Measurements from ENCODE around the gene ACYP2. TPM values are rescaled to one million over a fixed set of nuclear protein-coding genes. Genes with fewer than 3 reads are reported as not detected.

Gene ACYP2
- total RNA-seq, 4 donors from 2014 or later = 10.3 to 44.3 (median 21.7) TPM

DNA sequence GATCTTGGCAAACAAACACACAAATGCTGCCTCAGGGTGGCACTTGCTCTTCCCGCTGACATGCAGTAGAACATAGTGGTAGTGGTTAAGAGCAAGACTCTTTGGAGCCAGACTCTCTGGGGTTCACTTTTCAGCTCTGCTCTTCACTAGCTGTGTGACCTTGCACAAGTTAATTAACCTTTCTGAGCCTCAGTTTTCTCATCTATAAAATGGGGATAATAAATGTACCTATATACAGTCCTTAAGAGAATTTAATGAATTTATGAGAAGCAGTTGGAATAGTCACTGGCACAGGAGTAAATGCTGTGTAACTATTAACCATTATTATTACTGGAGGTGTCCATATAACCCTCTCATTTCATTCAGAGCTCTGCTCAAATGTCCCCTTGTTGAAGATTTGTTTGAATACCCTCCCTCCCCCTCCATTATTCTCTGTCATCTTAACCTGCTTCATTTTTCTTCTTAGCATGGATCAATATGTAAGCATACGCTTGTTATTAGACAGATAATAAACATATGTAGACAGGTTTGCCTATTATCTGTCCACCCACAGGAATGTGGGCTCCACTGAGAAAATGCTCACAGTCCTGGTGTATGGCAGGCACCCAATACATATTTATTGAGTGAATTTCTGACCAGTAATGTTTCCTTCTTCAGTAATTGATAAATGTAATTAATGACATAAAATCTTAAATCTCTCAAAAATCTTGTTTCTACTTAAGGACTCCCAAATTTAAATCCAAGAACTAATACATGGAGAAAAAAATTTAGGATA, 76.1 kb downstream of the ACYP2 start:
- H3K9me3 ChIP-seq = no peaks in the 10 kb centered on the region
- TF ChIP-seq, protein P1, sequence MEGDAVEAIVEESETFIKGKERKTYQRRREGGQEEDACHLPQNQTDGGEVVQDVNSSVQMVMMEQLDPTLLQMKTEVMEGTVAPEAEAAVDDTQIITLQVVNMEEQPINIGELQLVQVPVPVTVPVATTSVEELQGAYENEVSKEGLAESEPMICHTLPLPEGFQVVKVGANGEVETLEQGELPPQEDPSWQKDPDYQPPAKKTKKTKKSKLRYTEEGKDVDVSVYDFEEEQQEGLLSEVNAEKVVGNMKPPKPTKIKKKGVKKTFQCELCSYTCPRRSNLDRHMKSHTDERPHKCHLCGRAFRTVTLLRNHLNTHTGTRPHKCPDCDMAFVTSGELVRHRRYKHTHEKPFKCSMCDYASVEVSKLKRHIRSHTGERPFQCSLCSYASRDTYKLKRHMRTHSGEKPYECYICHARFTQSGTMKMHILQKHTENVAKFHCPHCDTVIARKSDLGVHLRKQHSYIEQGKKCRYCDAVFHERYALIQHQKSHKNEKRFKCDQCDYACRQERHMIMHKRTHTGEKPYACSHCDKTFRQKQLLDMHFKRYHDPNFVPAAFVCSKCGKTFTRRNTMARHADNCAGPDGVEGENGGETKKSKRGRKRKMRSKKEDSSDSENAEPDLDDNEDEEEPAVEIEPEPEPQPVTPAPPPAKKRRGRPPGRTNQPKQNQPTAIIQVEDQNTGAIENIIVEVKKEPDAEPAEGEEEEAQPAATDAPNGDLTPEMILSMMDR (IDR thresholded peaks at IDR 0.05) = no peak
- TF ChIP-seq POLR2A (IDR thresholded peaks at IDR 0.05) = no peak
- H3K27ac ChIP-seq = no peak overlapping the region
- H3K4me1 ChIP-seq = no peaks in the 10 kb centered on the region
- intact Hi-C loops (cut with DNase I; ENCODE audit: low total_unique reads) = no loop called here
- no peak overlapping the region for H3K4me3 ChIP-seq
- H3K27me3 ChIP-seq = no peaks in the 10 kb centered on the region
- no peaks in the 10 kb centered on the region for H3K36me3 ChIP-seq
- no peak for DNase-seq

DNA sequence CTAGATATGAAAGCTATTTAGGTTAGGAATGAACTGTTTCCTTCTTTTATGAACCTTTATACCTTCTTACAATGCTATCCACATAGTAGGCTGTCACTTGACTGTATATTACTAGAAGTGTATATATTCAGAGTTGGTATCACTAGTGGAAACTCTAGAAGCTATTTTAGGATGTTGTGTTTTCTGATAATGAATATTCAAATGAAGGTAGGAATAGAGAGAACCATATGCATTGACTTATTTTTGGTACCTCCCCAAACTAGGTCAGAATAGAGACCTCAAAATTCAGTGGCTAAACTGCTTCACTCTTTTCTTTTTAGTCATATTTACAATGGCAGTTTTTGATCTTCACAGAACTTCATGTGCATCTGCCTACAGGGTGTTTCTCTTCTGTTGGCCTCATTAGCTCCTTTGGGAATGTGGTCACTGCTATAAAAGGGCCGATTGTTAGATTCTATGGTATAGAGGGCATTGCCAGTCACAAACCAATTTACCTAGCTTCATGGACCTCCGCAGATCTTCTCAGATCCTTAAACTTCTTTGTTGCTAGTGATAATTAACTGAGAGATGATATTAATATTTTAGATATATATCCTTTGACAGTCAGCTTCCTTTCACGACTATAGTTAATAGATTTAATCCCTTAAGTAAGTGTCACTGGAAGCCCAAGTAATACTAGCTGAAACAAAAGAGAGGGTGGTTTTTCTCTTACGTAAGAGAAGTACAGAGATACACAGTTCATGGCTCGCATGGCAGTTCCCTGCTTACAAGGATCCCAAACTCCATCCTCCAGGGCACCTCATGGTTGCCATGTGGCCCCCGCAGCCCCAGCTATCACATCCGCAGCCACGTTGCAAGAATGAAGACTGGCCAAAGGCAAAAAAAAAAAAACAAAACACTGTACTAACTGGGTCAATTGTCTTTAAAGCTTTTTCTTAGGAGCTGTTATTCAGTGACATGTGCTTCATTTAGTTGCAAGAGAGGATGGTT, 79.6 kb downstream of the ACYP2 start:
- DNase-seq = no peak
- Histone ChIP-seq H3K27ac (no peak overlapping the region), H3K4me1 (no peaks in the 10 kb centered on the region), H3K4me3 (no peak overlapping the region), H3K27me3 (no peaks in the 10 kb centered on the region), H3K9me3 (no peaks in the 10 kb centered on the region), H3K36me3 (no peaks in the 10 kb centered on the region)
- TF ChIP-seq, protein P1 (IDR thresholded peaks at IDR 0.05) = no peak
- TF ChIP-seq POLR2A (IDR thresholded peaks at IDR 0.05) = no peak
- intact Hi-C loops (cut with DNase I; ENCODE audit: low total_unique reads) = no loop called here

DNA sequence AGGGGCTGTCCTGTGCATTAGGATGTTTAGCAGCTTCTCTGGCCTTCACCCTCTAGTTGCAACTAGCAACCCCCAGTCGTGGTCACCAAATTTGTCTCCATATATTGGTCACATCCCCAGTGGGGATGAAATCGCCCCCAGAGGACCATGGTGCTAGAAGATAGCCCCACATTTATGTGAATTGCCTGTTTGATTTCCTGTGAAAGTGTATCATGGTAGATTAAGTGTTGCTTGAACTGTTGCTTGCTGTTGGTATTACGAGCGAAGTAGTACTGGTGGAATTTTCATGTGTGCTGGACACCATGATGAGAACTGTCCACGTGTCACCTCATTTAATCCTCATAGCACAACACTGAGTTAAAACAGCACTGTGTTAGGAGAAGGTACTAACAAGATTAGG, 81.2 kb downstream of the ACYP2 start:
- TF ChIP-seq, protein P1 (IDR thresholded peaks at IDR 0.05) = no peak
- no peak for TF ChIP-seq POLR2A (IDR thresholded peaks at IDR 0.05)
- Histone ChIP-seq H3K27me3 (no peaks in the 10 kb centered on the region), H3K27ac (no peak overlapping the region), H3K9me3 (no peaks in the 10 kb centered on the region), H3K4me1 (no peaks in the 10 kb centered on the region), H3K36me3 (no peaks in the 10 kb centered on the region), H3K4me3 (no peak overlapping the region)
- intact Hi-C loops (cut with DNase I; ENCODE audit: low total_unique reads) = no loop called here
- no peak for DNase-seq

DNA sequence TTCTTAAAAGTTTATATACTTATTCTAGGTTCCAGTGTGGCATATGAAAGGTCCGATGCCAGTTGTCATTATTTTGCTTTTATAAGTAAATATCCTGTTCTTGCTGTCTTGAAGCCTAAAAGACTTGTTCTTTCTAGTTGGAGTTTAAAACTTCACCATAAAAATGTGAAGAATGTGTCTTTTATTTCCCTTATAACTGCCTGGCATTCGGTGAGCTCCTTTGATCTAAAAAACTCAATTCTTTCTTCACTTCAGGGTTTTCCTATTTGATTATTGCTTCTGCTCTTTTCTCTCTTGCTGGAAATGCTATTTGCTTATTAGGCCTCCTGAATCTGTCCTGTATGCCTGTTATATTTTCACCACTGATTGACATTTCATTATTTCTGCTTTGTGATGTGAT, 89.1 kb downstream of the ACYP2 start:
- intact Hi-C loops (cut with DNase I; ENCODE audit: low total_unique reads) = no loop called here
- Histone ChIP-seq H3K4me3 (no peak overlapping the region), H3K36me3 (no peaks in the 10 kb centered on the region), H3K9me3 (no peaks in the 10 kb centered on the region), H3K27ac (no peak overlapping the region), H3K27me3 (no peaks in the 10 kb centered on the region), H3K4me1 (peaks cover 0 to 7% of the 10 kb centered on the region in 2 donors)
- TF ChIP-seq POLR2A (IDR thresholded peaks at IDR 0.05) = no peak
- TF ChIP-seq, protein P1 (IDR thresholded peaks at IDR 0.05) = no peak
- no peak for DNase-seq

DNA sequence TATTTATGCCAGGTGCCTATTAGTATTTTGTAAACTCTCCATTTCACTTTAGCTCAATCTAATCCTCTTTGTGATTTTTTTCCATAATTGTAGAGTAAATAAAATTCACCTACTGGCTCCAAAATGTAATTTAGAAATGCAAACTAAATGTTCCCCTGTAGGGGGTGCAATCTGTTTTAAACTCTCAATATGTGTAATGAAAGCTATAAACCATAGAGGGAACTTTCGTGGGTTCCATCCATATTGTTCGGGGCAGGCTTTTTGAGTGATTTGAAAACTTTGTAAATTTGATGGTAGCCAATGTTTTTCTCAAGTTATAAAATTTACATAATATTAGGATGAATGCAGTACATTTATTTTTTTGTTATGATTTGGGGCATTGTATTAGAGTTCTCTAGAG, 91.2 kb downstream of the ACYP2 start:
- intact Hi-C loops (cut with DNase I; ENCODE audit: low total_unique reads) = no loop called here
- TF ChIP-seq, protein P1 (IDR thresholded peaks at IDR 0.05) = peak; percentile 35 to 54 (median 48)
- no peak for TF ChIP-seq POLR2A (IDR thresholded peaks at IDR 0.05)
- no peak for DNase-seq
- H3K4me1 ChIP-seq = peaks cover 0 to 7% of the 10 kb centered on the region in 2 donors
- H3K4me3 ChIP-seq = no peak overlapping the region
- no peaks in the 10 kb centered on the region for H3K36me3 ChIP-seq
- no peak overlapping the region for H3K27ac ChIP-seq
- no peaks in the 10 kb centered on the region for H3K9me3 ChIP-seq
- no peaks in the 10 kb centered on the region for H3K27me3 ChIP-seq
